ENCODE data around the gene CEBPE. TPM values are rescaled to one million over a fixed set of nuclear protein-coding genes. Genes with fewer than 3 reads are reported as not detected.

Gene CEBPE
- total and polyA plus RNA-seq, 4 donors, result 0.08 to 4.4 (median 0.16) TPM; not detected in 1

- Histone ChIP-seq H3K4me1 (ENCODE audit: control insufficient read depth in 4 of 4, insufficient read depth in 4 of 4, low read length in 3 of 4) (no peaks in the 10 kb centered on the region), H3K4me3 (ENCODE audit: low read depth in 1 of 3, low read length in 3 of 3) (no peak overlapping the region), H3K27me3 (ENCODE audit: control insufficient read depth in 4 of 4, insufficient read depth in 4 of 4, low read length in 3 of 4) (no peaks in the 10 kb centered on the region), H3K27ac (ENCODE audit: low read depth in 1 of 2, low read length in 2 of 2) (no peak overlapping the region), H3K9ac (ENCODE audit: low read depth in 1 of 2, low read length in 2 of 2) (no peak overlapping the region), H3K36me3 (ENCODE audit: control insufficient read depth in 4 of 4, insufficient read depth in 3 of 4, low read depth in 1 of 4, low read length in 3 of 4) (no peaks in the 10 kb centered on the region), H3K9me3 (ENCODE audit: control insufficient read depth in 4 of 4, low read length in 3 of 4) (no peaks in the 10 kb centered on the region)
- WGBS, result 96% methylated on average over 5 of the region's 5 CpGs
- TF ChIP-seq, protein P1, sequence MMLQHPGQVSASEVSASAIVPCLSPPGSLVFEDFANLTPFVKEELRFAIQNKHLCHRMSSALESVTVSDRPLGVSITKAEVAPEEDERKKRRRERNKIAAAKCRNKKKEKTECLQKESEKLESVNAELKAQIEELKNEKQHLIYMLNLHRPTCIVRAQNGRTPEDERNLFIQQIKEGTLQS (IDR thresholded peaks at IDR 0.05), result no peak
- DNase-seq (ENCODE audit: low spot score), result no peak
These were observed 29.7 kb upstream of the CEBPE start for GRCh38 chr14:23148591-23149249.

DNA sequence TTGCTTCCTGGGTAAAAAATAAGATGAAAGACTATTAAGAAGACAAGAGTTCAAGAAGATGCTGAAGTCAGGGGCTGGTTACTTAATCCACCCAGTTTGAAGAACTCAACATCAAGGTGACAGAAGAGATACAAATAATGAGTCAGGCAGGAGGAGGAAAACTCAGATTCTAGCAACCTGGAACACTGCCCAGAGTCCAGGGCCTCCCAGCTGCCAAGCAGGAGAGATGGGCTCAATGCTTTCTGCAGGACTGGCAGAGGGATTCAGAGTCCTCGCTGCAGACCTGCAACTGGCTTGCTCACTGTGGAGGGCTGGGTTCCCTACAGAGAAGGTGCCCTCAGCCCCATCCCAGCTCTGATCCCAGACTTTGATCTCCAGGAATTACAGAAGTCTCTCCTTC lies 28.6 kb upstream of the CEBPE start:
- WGBS, result 83% methylated on average over 1 of the region's 1 CpG
- TF ChIP-seq NR2F2 (IDR thresholded peaks at IDR 0.05) (no peak), TAF1 (conservative IDR thresholded peaks at IDR 0.05) (no peak), MAX (IDR thresholded peaks at IDR 0.05) (no peak), EGR1 (IDR thresholded peaks at IDR 0.05; ENCODE audit: low read depth in 2 of 2) (no peak), REST (IDR thresholded peaks at IDR 0.05) (no peak), YY1 (IDR thresholded peaks at IDR 0.05) (no peak), GABPA (IDR thresholded peaks at IDR 0.05 in 1 of 2, conservative IDR thresholded peaks at IDR 0.05 in 1 of 2) (no peak), HNF4G (IDR thresholded peaks at IDR 0.05) (no peak), RAD21 (IDR thresholded peaks at IDR 0.05) (no peak), FOXA2 (IDR thresholded peaks at IDR 0.05) (no peak), FOXA1 (IDR thresholded peaks at IDR 0.05) (no peak), JUND (IDR thresholded peaks at IDR 0.05) (no peak), SP1 (IDR thresholded peaks at IDR 0.05) (no peak)
- TF ChIP-seq, protein P2, sequence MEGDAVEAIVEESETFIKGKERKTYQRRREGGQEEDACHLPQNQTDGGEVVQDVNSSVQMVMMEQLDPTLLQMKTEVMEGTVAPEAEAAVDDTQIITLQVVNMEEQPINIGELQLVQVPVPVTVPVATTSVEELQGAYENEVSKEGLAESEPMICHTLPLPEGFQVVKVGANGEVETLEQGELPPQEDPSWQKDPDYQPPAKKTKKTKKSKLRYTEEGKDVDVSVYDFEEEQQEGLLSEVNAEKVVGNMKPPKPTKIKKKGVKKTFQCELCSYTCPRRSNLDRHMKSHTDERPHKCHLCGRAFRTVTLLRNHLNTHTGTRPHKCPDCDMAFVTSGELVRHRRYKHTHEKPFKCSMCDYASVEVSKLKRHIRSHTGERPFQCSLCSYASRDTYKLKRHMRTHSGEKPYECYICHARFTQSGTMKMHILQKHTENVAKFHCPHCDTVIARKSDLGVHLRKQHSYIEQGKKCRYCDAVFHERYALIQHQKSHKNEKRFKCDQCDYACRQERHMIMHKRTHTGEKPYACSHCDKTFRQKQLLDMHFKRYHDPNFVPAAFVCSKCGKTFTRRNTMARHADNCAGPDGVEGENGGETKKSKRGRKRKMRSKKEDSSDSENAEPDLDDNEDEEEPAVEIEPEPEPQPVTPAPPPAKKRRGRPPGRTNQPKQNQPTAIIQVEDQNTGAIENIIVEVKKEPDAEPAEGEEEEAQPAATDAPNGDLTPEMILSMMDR (IDR thresholded peaks at IDR 0.05; ENCODE audit: low read depth, low read length, missing input control), result no peak
- TF ChIP-seq, protein P1 (IDR thresholded peaks at IDR 0.05), result no peak
- TF ChIP-seq, protein P3, sequence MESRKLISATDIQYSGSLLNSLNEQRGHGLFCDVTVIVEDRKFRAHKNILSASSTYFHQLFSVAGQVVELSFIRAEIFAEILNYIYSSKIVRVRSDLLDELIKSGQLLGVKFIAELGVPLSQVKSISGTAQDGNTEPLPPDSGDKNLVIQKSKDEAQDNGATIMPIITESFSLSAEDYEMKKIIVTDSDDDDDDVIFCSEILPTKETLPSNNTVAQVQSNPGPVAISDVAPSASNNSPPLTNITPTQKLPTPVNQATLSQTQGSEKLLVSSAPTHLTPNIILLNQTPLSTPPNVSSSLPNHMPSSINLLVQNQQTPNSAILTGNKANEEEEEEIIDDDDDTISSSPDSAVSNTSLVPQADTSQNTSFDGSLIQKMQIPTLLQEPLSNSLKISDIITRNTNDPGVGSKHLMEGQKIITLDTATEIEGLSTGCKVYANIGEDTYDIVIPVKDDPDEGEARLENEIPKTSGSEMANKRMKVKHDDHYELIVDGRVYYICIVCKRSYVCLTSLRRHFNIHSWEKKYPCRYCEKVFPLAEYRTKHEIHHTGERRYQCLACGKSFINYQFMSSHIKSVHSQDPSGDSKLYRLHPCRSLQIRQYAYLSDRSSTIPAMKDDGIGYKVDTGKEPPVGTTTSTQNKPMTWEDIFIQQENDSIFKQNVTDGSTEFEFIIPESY (IDR thresholded peaks at IDR 0.05), result no peak
- Histone ChIP-seq H3K9ac (ENCODE audit: low read depth in 1 of 2, low read length in 2 of 2) (no peak overlapping the region), H3K4me3 (ENCODE audit: low read depth in 1 of 3, low read length in 3 of 3) (no peak overlapping the region), H3K4me1 (ENCODE audit: control insufficient read depth in 4 of 4, insufficient read depth in 4 of 4, low read length in 3 of 4) (no peaks in the 10 kb centered on the region), H3K9me3 (ENCODE audit: control insufficient read depth in 4 of 4, low read length in 3 of 4) (no peaks in the 10 kb centered on the region), H3K27ac (ENCODE audit: low read depth in 1 of 2, low read length in 2 of 2) (no peak overlapping the region), H3K27me3 (ENCODE audit: control insufficient read depth in 4 of 4, insufficient read depth in 4 of 4, low read length in 3 of 4) (no peaks in the 10 kb centered on the region), H3K36me3 (ENCODE audit: control insufficient read depth in 4 of 4, insufficient read depth in 3 of 4, low read depth in 1 of 4, low read length in 3 of 4) (no peaks in the 10 kb centered on the region)
- no peak for DNase-seq (ENCODE audit: low spot score)
